Chondrocyte (in vitro differentiated cells): ENCODE results near the gene SCN9A. TPM values are rescaled to one million over a fixed set of nuclear protein-coding genes. Genes with fewer than 3 reads are reported as not detected.
"Not testable (repeated sequence)": the region's sequence is repeated elsewhere in the genome, so short reads cannot be mapped to it uniquely, and the experiment has no call there.

Source experiments
- DNase-seq: peaks from one replicate; pipeline ENCODE4 v3.0.0; 2021; ENCODE audit warnings: mixed read lengths, low spot score
- H3K27ac Mint-ChIP-seq: one replicate; pipeline ENCODE4 v1.8.0; 2021; ENCODE audit warnings: mild to moderate bottlenecking, moderate library complexity, mixed read lengths; ENCODE audit not compliant: unreplicated experiment
- H3K27me3 Mint-ChIP-seq: 2 replicates; pipeline ENCODE4 v1.8.0; 2021; ENCODE audit warnings: low read depth, mixed read lengths
- H3K36me3 Mint-ChIP-seq: 2 replicates; pipeline ENCODE4 v1.8.0; 2021; ENCODE audit warnings: low read depth, mixed read lengths
- H3K4me1 Mint-ChIP-seq: 2 replicates; pipeline ENCODE4 v1.8.0; 2021; ENCODE audit warnings: low read depth, mild to moderate bottlenecking, mixed read lengths
- H3K4me3 Mint-ChIP-seq: one replicate; pipeline ENCODE4 v1.8.0; 2021; ENCODE audit warnings: mild to moderate bottlenecking, moderate library complexity, mixed read lengths; ENCODE audit not compliant: unreplicated experiment
- H3K9me3 Mint-ChIP-seq: 2 replicates; pipeline ENCODE4 v1.8.0; 2021; ENCODE audit warnings: low read depth, mixed read lengths
- total RNA-seq: library from RNA; stranded (reverse); gene quantifications from 3 replicates; pipeline ENCODE4 v1.2.1, GENCODE V29; 2021
- TF ChIP-seq, protein P1 (sequence below): fragments of 200-600 bp; sonication (generic); IDR thresholded peaks from 2 replicates; pipeline ENCODE4 v1.5.0; 2021; ENCODE audit warnings: antibody characterized with exemption, mild to moderate bottlenecking, moderate library complexity

SCN9A gene
- total RNA-seq, 1 donor from 2014 or later = 31.0 TPM

DNA sequence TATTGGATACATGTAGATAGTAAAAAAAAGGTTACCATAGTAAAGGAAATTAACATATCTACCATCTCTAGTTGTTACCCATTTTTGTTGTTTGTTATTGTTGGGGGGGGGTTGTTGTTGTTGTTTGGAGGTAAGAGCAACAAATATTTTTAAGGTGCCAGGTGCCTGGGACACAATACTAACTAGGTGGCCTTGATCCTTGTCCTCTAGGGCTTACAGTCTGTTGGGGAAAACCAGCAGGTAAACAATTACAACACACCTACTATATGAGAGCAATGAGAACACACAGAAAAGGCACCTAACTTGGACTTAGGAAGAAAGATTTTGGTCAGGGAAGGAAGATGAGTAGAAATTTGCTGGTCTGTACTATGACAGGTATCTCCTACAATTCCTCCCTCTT lies 46.3 kb downstream of the SCN9A start:
- H3K4me1 Mint-ChIP-seq = peaks cover 6% of the 10 kb centered on the region

DNA sequence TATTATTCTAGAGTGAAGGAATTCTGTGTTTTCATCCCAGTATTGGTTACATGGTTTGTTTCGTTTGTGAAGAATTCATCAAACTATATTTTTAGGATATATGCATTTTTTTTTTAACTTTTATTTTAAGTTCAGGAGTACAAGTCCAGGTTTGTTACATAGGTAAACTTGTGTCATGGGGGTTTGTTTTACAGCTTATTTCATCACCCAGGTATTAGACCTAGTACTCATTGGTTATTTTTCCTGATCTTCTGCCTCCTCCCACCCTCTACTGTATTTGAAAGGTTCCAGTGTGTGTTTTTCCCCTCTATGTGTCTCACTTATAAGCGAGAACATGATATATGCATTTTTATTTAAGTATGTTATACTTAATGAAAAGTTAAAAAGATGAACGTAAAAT lies 47.6 kb downstream of the SCN9A start:
- Mint-ChIP-seq H3K4me1 (peaks cover 6% of the 10 kb centered on the region), H3K36me3 (no peaks in the 10 kb centered on the region), H3K27me3 (no peaks in the 10 kb centered on the region), H3K4me3 (no peak overlapping the region), H3K9me3 (no peaks in the 10 kb centered on the region), H3K27ac (no peak overlapping the region)
- DNase-seq = no peak
- TF ChIP-seq, protein P1, sequence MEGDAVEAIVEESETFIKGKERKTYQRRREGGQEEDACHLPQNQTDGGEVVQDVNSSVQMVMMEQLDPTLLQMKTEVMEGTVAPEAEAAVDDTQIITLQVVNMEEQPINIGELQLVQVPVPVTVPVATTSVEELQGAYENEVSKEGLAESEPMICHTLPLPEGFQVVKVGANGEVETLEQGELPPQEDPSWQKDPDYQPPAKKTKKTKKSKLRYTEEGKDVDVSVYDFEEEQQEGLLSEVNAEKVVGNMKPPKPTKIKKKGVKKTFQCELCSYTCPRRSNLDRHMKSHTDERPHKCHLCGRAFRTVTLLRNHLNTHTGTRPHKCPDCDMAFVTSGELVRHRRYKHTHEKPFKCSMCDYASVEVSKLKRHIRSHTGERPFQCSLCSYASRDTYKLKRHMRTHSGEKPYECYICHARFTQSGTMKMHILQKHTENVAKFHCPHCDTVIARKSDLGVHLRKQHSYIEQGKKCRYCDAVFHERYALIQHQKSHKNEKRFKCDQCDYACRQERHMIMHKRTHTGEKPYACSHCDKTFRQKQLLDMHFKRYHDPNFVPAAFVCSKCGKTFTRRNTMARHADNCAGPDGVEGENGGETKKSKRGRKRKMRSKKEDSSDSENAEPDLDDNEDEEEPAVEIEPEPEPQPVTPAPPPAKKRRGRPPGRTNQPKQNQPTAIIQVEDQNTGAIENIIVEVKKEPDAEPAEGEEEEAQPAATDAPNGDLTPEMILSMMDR = no peak

More for the DNA sequence above, 46.3 kb downstream of the SCN9A start:
- DNase-seq = no peak
- H3K4me3 Mint-ChIP-seq = no peak overlapping the region
- peak overlapping the region; percentile 36 for H3K27ac Mint-ChIP-seq
- H3K27me3 Mint-ChIP-seq = no peaks in the 10 kb centered on the region
- no peaks in the 10 kb centered on the region for H3K36me3 Mint-ChIP-seq
- TF ChIP-seq, protein P1 = no peak
- no peaks in the 10 kb centered on the region for H3K9me3 Mint-ChIP-seq

DNA sequence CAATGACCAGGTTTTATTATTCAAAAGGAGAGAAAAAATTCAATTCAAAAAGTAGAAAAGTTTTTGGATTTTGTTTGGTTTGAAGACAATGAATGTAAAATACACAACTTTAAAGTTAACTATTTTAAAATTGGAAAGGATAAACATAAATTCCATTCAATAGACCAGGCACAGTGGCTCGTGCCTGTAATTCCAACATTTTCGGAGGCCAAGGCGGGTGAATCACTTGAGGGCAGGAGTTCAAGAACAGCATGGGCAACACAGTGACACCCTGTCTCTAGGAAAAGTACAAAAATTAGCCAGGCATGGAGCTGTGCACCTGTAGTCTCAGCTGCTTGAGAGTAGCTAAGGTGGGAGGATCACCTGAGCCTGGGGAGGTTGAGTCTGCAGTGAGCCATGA lies 54.7 kb downstream of the SCN9A start:
- Mint-ChIP-seq H3K36me3 (no peaks in the 10 kb centered on the region), H3K27ac (no peak overlapping the region), H3K27me3 (no peaks in the 10 kb centered on the region), H3K4me1 (no peaks in the 10 kb centered on the region), H3K4me3 (no peak overlapping the region), H3K9me3 (no peaks in the 10 kb centered on the region)
- no peak for DNase-seq
- TF ChIP-seq, protein P1 = no peak

DNA sequence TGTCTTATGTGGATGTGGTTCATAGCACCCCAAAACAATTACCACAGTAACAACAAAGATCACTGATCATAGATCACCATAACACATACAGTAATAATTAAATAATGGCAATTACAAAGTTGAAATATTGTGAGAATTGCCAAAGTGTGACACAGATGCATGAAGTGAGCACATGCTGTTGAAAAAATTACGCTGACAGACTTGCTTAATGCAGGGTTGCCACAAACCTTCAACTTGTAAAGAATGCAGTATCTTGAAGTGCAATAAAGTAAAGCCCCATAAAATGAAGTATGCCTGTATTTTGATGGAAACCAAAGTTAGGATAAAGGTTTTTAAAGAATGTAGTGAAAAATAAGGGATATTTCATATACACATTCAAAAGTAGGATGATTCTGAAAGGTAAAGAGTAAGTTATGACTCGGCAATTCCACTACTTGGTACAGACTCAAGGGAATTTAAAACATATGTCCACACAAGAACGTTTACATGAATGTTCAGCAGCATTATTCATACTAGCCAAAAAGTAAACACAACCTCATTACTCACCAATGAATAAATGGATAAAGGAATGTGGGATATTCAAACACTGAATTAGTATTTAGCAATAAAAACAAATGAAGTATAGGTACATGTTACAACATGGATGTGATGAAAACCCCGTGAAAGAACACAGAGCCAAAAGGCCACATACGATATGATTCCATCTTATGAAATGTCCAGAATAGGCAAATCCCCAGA lies 61.6 kb downstream of the SCN9A start:
- Mint-ChIP-seq H3K4me1 (peaks cover 22% of the 10 kb centered on the region), H3K27ac (peak overlapping the region; percentile 81), H3K4me3 (no peak overlapping the region), H3K36me3 (no peaks in the 10 kb centered on the region), H3K9me3 (peaks cover 4% of the 10 kb centered on the region), H3K27me3 (no peaks in the 10 kb centered on the region)
- no peak for DNase-seq
- TF ChIP-seq, protein P1 = no peak

DNA sequence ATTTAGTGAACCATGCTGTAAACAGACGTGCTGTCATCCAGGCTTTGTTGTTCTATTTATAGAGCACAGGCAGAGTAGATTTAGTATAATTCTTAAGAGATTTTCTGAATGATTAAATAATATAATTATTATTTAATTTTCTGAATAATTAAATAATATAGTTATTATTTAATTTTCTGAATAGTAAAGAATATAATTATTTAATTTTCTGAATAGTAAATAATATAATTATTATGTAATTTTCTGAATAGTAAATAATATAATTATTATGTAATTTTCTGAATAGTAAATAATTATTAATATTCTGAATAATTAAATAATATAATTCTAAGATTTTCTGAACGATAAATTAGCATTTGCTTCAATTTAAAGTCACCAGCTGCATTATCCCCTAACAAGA lies 62.9 kb downstream of the SCN9A start:
- H3K27me3 Mint-ChIP-seq, DNase-seq, H3K4me3 Mint-ChIP-seq, H3K9me3 Mint-ChIP-seq, H3K36me3 Mint-ChIP-seq, H3K27ac Mint-ChIP-seq: not testable (repeated sequence)
- H3K4me1 Mint-ChIP-seq = peaks cover 27% of the 10 kb centered on the region

DNA sequence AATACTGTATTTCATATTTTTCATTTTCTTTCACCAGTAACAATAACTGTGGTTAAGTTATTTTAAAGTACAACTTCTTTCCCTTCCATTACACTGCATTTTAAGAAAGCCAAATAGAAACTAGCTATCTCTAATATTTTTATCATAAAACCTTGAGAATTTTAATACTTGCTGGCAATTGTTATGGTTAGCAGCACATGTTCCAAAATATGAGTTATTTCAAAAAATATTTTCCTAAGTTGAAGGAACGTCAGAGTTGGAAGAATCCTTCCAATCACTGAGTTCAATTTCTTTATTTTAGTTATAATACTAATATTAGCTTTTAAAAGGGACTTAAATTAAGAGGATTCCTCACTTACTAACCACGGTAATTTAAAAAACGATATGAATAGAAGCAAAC lies 68.4 kb downstream of the SCN9A start:
- peaks cover 3% of the 10 kb centered on the region for H3K9me3 Mint-ChIP-seq
- TF ChIP-seq, protein P1 = no peak
- peaks cover 1% of the 10 kb centered on the region for H3K36me3 Mint-ChIP-seq
- H3K27ac Mint-ChIP-seq = peak overlapping the region; percentile 68
- H3K4me1 Mint-ChIP-seq = peaks cover 24% of the 10 kb centered on the region
- H3K4me3 Mint-ChIP-seq = peak overlapping the region; percentile 8
- H3K27me3 Mint-ChIP-seq = no peaks in the 10 kb centered on the region
- DNase-seq = no peak
